ENCODE results near the gene SSB.
"Not testable (repeated sequence)": the region's sequence is repeated elsewhere in the genome, so short reads cannot be mapped to it uniquely, and the experiment has no call there.

The SSB gene

GRCh38 chr2:169790581-169790980 lies 8.1 kb upstream of the SSB start:
- no peak for DNase-seq

GRCh38 chr2:169795181-169795580 lies 3.5 kb upstream of the SSB start:
- no peak for DNase-seq

GRCh38 chr2:169796441-169796840 lies 2.2 kb upstream of the SSB start:
- no peak for DNase-seq

GRCh38 chr2:169797601-169798000 lies 1.1 kb upstream of the SSB start:
- DNase-seq: no peak

- no peak for DNase-seq
Measured at GRCh38 chr2:169798397-169798717, 314 bp upstream of the SSB start.

GRCh38 chr2:169803480-169803879 lies 4.8 kb downstream of the SSB start:
- no peak for DNase-seq

- DNase-seq: no peak
Measured at GRCh38 chr2:169806586-169806985, 7.9 kb downstream of the SSB start.

GRCh38 chr2:169808221-169808620 lies 9.6 kb downstream of the SSB start:
- DNase-seq: no peak

- DNase-seq: no peak
Measured at GRCh38 chr2:169815849-169816248, 17.2 kb downstream of the SSB start.

- DNase-seq: not testable (repeated sequence)
Measured at GRCh38 chr2:169816961-169817360, 18.3 kb downstream of the SSB start.

- not testable (repeated sequence) for DNase-seq
Measured at GRCh38 chr2:169817369-169817768, 18.7 kb downstream of the SSB start.

GRCh38 chr2:169818241-169818640 lies 19.6 kb downstream of the SSB start:
- no peak for DNase-seq

- DNase-seq: no peak
Measured at GRCh38 chr2:169819106-169819505, 20.4 kb downstream of the SSB start.

GRCh38 chr2:169820101-169820500 lies 21.4 kb downstream of the SSB start:
- DNase-seq: not testable (repeated sequence)

- DNase-seq: no peak
Measured at GRCh38 chr2:169822036-169822435, 23.4 kb downstream of the SSB start.

GRCh38 chr2:169822785-169823392 lies 24.2 kb downstream of the SSB start:
- DNase-seq: no peak

GRCh38 chr2:169823996-169824372 lies 25.3 kb downstream of the SSB start:
- DNase-seq: no peak

GRCh38 chr2:169824373-169825333 lies 26.0 kb downstream of the SSB start, which contains the start of gene METTL5:
Gene METTL5 (minus strand): TSS chr2:169824905. CDS start chr2:169824597, 308 bp downstream.
- peak; percentile 65 for DNase-seq

- peak; percentile 85 for DNase-seq
Measured at GRCh38 chr2:169827272-169828140, 28.8 kb downstream of the SSB start, which contains the start of gene UBR3. Gene UBR3 (plus strand): TSS chr2:169827454. CDS start chr2:169827508, 54 bp downstream.

- DNase-seq: peak; percentile 17
Measured at GRCh38 chr2:169828141-169828811, 29.6 kb downstream of the SSB start.

GRCh38 chr2:169834401-169834800 lies 35.7 kb downstream of the SSB start:
- DNase-seq: no peak

- no peak for DNase-seq
Measured at GRCh38 chr2:169838743-169839489, 40.2 kb downstream of the SSB start.
